ENCODE data around the gene PRDM10. TPM values are rescaled to one million over a fixed set of nuclear protein-coding genes. Genes with fewer than 3 reads are reported as not detected.

The PRDM10 gene
- total RNA-seq, 4 donors from 2014 or later = 11.3 to 22.4 (median 15.5) TPM

GRCh38 chr11:130040281-130040940, 37.8 kb upstream of the PRDM10 start:
- TF ChIP-seq, protein P1, sequence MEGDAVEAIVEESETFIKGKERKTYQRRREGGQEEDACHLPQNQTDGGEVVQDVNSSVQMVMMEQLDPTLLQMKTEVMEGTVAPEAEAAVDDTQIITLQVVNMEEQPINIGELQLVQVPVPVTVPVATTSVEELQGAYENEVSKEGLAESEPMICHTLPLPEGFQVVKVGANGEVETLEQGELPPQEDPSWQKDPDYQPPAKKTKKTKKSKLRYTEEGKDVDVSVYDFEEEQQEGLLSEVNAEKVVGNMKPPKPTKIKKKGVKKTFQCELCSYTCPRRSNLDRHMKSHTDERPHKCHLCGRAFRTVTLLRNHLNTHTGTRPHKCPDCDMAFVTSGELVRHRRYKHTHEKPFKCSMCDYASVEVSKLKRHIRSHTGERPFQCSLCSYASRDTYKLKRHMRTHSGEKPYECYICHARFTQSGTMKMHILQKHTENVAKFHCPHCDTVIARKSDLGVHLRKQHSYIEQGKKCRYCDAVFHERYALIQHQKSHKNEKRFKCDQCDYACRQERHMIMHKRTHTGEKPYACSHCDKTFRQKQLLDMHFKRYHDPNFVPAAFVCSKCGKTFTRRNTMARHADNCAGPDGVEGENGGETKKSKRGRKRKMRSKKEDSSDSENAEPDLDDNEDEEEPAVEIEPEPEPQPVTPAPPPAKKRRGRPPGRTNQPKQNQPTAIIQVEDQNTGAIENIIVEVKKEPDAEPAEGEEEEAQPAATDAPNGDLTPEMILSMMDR (IDR thresholded peaks at IDR 0.05) = no peak
- TF ChIP-seq EP300 (IDR thresholded peaks at IDR 0.05; ENCODE audit: low read depth) = no peak
- no peak for TF ChIP-seq POLR2A (IDR thresholded peaks at IDR 0.05)
- Histone ChIP-seq H3K4me1 (no peaks in the 10 kb centered on the region), H3K27me3 (no peaks in the 10 kb centered on the region), H3K4me3 (no peak overlapping the region), H3K27ac (no peak overlapping the region), H3K9me3 (no peaks in the 10 kb centered on the region), H3K36me3 (no peaks in the 10 kb centered on the region)
- 94 to 98% methylated on average over 16 to 39 of the region's 49 CpGs for WGBS, 2 donors (ENCODE audit: low coverage in 1 of 2)
- no peak for DNase-seq
- in situ Hi-C loops (cut with MboI; ENCODE audit: low pct_ligation_motif_present in 1 of 4, low pct_unique_long_range_greater_than_20kb in 1 of 4, low sequenced_read_pairs in 3 of 4) (no loop called here), intact Hi-C loops (cut with DNase I; ENCODE audit: low total_unique reads) (no loop called here)

DNA sequence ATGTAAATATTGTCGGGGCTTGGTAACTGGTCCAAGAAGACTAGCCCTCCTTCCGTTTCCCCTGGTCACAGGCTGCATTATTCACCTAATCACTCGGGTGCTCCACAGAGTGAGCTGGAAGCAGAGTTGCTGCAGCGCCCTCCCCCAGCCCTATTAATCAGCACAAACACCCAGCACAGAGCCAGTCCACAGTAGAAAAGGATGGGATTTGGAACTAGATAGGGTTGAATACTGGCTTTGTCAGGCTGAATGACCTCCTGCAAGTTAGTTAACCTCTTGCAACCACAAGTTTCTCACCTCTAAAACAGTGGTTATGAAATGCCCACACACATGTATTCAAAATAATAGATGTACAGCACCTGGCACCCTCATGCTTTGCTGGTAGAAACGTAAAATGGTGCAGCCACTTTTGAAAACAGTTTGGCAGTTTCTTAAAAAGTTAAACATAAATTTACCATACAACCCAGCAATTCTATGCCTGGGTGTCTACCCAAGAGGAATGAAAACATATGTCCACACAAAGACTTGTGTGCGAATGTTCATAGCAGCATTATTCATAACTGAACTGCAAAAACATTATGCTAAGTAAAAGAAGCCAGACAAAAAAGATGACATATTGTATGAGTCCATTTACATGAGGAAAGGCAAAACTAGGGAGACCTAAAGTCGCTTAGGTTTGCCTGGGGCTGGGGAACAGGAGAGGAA, 35.4 kb upstream of the PRDM10 start:
- Histone ChIP-seq H3K27ac (no peak overlapping the region), H3K4me3 (no peak overlapping the region), H3K27me3 (no peaks in the 10 kb centered on the region), H3K9me3 (no peaks in the 10 kb centered on the region), H3K4me1 (no peaks in the 10 kb centered on the region), H3K36me3 (no peaks in the 10 kb centered on the region)
- DNase-seq = no peak
- intact Hi-C loops (cut with DNase I; ENCODE audit: low total_unique reads) (no loop called here), in situ Hi-C loops (cut with MboI; ENCODE audit: low pct_ligation_motif_present in 1 of 4, low pct_unique_long_range_greater_than_20kb in 1 of 4, low sequenced_read_pairs in 3 of 4) (no loop called here)
- TF ChIP-seq POLR2A (IDR thresholded peaks at IDR 0.05) (no peak), EP300 (IDR thresholded peaks at IDR 0.05; ENCODE audit: low read depth) (no peak), POLR2AphosphoS5 (IDR thresholded peaks at IDR 0.05) (no peak)
- TF ChIP-seq, protein P1 (IDR thresholded peaks at IDR 0.05) = no peak
- WGBS, 2 donors (ENCODE audit: low coverage in 1 of 2) = 56 to 73% methylated on average over 6 to 7 of the region's 7 CpGs

DNA sequence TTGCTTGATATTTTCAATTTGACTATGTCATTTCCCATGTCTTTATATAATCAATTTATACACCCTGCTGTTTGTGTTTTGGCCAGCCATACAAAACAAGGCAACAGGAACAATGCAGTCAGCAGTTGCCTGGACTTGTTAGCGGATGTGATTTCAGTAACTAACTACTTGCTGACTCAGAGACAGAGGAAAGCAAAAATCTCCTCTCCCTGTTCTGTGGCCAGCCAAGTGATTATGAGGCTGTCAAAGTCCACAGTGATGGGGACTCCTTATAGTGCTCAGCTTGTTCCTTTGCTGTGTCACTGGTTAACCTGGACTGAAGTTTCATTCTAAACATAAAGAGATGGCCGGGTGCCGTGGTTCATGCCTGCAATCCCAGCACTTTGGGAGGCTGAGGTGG, 34.4 kb upstream of the PRDM10 start:
- intact Hi-C loops (cut with DNase I; ENCODE audit: low total_unique reads) (no loop called here), in situ Hi-C loops (cut with MboI; ENCODE audit: low pct_ligation_motif_present in 1 of 4, low pct_unique_long_range_greater_than_20kb in 1 of 4, low sequenced_read_pairs in 3 of 4) (no loop called here)
- Histone ChIP-seq H3K9me3 (no peaks in the 10 kb centered on the region), H3K27me3 (no peaks in the 10 kb centered on the region), H3K4me3 (no peak overlapping the region), H3K4me1 (no peaks in the 10 kb centered on the region), H3K27ac (peak overlapping the region in 1 of 4 donors; percentile 37), H3K36me3 (no peaks in the 10 kb centered on the region)
- no peak for TF ChIP-seq EP300 (IDR thresholded peaks at IDR 0.05; ENCODE audit: low read depth)
- TF ChIP-seq POLR2AphosphoS5 (IDR thresholded peaks at IDR 0.05) = no peak
- TF ChIP-seq, protein P1 (IDR thresholded peaks at IDR 0.05) = no peak
- TF ChIP-seq POLR2A (IDR thresholded peaks at IDR 0.05) = no peak
- DNase-seq = peak; percentile 52
- 20 to 54% methylated on average over 1 to 3 of the region's 3 CpGs for WGBS, 2 donors (ENCODE audit: low coverage in 1 of 2)

DNA sequence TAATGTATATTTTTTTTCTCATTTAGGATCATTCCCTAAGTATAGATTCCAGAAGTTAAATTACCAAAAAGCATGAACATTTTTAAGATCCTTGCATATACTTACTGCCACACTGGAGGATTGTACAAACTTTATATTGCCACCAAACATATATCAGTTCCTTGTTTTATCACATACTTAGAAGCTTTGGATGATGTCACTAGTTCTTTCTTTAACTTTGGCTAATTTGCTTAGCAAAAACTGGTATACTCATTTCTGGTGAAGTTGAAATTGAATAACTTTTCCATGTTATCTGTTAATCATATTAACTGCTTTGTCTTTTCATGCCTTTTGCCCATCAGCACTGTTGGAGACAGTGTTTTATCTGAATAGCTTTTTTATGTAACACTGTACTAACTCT, 31.6 kb upstream of the PRDM10 start:
- Histone ChIP-seq H3K27me3 (no peaks in the 10 kb centered on the region), H3K36me3 (no peaks in the 10 kb centered on the region), H3K4me1 (no peaks in the 10 kb centered on the region), H3K27ac (no peak overlapping the region), H3K9me3 (no peaks in the 10 kb centered on the region), H3K4me3 (no peak overlapping the region)
- in situ Hi-C loops (cut with MboI; ENCODE audit: low pct_ligation_motif_present in 1 of 4, low pct_unique_long_range_greater_than_20kb in 1 of 4, low sequenced_read_pairs in 3 of 4) (no loop called here), intact Hi-C loops (cut with DNase I; ENCODE audit: low total_unique reads) (no loop called here)
- TF ChIP-seq, protein P1 (IDR thresholded peaks at IDR 0.05) = no peak
- no peak for TF ChIP-seq POLR2A (IDR thresholded peaks at IDR 0.05)
- TF ChIP-seq EP300 (IDR thresholded peaks at IDR 0.05; ENCODE audit: low read depth) = no peak
- no peak for TF ChIP-seq POLR2AphosphoS5 (IDR thresholded peaks at IDR 0.05)
- no peak for DNase-seq
